ENCODE measurements around the gene TRIM41.

Gene TRIM41

DNA sequence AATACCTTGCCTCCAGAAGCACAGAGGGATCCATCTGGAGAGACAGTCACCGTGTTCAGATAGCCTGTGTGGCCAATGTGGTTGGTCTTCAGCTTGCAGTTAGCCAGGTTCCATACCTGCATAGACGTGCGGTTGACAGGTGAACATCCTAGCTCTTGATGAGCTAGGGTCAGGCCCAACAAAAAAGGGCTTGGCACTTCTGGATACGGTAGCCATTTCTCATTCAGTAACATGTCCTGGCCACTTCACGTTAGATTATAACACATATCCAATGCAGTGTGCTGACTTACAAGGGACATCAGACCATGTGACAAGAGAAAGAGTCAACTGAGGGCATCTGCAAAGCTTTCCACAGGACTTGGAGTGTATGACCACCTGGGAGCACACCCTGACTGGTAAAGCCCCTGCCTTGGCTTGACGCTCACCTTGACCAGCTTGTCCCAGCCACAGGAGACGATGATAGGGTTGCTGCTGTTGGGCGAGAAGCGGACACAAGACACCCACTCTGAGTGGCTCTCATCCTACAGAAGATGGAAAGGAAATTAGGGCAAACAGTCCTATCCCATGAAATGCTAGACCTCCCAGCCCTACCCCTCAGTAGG lies 16.1 kb downstream of the TRIM41 start:
- H3K9me3 Mint-ChIP-seq = peaks cover 2% of the 10 kb centered on the region
- DNase-seq = no peak
- no peaks in the 10 kb centered on the region for H3K27me3 Mint-ChIP-seq
- peak overlapping the region; percentile 69 for H3K4me3 Mint-ChIP-seq
- peak overlapping the region; percentile 100 for H3K27ac Mint-ChIP-seq
- peaks cover 96% of the 10 kb centered on the region for H3K36me3 Mint-ChIP-seq (ENCODE audit: low read depth)
- H3K4me1 Mint-ChIP-seq (ENCODE audit: low read depth) = peaks cover 44% of the 10 kb centered on the region

DNA sequence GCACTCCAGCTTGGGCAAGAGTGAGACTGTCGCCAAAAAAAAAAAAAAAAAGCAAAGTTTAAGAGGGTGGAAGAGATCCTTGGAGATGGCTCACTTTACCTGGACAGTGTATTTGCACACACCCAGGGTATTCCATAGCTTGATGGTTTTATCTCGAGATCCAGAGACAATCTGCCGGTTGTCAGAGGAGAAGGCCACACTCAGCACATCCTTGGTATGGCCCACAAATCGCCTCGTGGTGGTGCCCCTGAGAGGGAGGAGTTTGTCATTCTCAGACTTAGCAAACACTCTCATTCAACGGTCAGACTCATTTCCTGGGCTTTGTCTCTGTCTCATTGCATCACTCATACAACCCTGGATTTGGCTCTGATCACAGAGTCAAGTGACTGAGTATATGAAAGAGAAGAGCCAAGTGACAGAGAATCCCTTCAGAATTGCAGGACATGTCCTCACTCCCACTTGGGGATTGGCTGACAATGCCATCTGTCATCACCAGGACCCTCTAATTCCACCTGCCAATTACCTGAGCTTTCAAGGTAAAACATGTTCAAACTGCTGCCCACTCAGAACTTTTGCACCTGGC lies 18.4 kb downstream of the TRIM41 start:
- Mint-ChIP-seq H3K4me3 (peak overlapping the region; percentile 99), H3K27ac (peak overlapping the region; percentile 100), H3K4me1 (ENCODE audit: low read depth) (peaks cover 55% of the 10 kb centered on the region), H3K36me3 (ENCODE audit: low read depth) (peaks cover 84% of the 10 kb centered on the region), H3K9me3 (peaks cover 2% of the 10 kb centered on the region), H3K27me3 (no peaks in the 10 kb centered on the region)
- no peak for DNase-seq

DNA sequence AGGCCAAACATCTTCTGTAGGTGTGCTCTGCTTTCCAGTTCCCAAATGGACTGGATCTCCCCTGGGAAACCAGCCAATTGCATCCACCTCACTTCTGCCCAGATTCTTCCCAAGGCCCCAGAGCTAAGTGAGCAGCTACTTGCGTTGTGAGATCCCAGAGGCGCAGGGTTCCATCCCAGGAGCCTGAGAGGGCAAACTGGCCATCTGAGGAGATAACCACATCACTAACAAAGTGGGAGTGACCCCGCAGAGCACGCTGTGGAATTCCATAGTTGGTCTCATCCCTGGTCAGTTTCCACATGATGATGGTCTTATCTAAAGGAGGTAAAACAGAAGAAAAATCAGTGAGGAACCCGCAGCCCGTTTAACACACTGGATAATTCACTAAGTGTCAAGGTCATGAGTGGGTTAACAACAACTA lies 19.0 kb downstream of the TRIM41 start:
- H3K27me3 Mint-ChIP-seq = no peaks in the 10 kb centered on the region
- H3K9me3 Mint-ChIP-seq = peaks cover 2% of the 10 kb centered on the region
- DNase-seq = no peak
- peak overlapping the region; percentile 99 for H3K4me3 Mint-ChIP-seq
- peaks cover 81% of the 10 kb centered on the region for H3K36me3 Mint-ChIP-seq (ENCODE audit: low read depth)
- peak overlapping the region; percentile 100 for H3K27ac Mint-ChIP-seq
- peaks cover 55% of the 10 kb centered on the region for H3K4me1 Mint-ChIP-seq (ENCODE audit: low read depth)

DNA sequence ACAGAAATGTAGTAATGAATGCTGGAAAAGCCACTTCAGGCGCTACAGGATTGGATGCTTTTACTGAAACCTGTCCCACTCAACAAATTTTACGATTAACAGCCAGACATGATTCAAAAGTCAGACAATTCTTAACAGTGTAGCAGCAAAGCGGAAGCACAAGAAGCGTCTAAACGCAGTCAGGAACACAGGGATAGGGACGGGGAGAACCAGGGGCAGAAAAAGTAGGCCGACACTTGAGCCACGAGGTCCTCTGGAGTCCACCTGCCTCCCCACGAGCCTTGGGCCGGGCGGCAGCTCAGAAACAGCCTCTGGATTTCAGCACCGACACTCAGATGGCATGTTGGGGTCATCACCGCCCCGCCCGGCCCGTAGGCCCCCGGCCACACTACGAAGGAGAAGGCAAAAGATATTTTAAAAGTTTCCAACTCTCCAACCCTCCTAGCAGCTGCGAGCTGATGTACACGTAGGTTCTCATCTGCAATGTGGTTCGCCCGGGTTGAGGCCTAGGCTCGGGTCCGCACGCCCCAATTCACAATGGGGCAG lies 20.0 kb downstream of the TRIM41 start:
- Mint-ChIP-seq H3K4me3 (peak overlapping the region; percentile 99), H3K27me3 (no peaks in the 10 kb centered on the region), H3K9me3 (peaks cover 2% of the 10 kb centered on the region), H3K4me1 (ENCODE audit: low read depth) (peaks cover 53% of the 10 kb centered on the region), H3K36me3 (ENCODE audit: low read depth) (peaks cover 81% of the 10 kb centered on the region), H3K27ac (peak overlapping the region; percentile 100)
- DNase-seq = no peak

DNA sequence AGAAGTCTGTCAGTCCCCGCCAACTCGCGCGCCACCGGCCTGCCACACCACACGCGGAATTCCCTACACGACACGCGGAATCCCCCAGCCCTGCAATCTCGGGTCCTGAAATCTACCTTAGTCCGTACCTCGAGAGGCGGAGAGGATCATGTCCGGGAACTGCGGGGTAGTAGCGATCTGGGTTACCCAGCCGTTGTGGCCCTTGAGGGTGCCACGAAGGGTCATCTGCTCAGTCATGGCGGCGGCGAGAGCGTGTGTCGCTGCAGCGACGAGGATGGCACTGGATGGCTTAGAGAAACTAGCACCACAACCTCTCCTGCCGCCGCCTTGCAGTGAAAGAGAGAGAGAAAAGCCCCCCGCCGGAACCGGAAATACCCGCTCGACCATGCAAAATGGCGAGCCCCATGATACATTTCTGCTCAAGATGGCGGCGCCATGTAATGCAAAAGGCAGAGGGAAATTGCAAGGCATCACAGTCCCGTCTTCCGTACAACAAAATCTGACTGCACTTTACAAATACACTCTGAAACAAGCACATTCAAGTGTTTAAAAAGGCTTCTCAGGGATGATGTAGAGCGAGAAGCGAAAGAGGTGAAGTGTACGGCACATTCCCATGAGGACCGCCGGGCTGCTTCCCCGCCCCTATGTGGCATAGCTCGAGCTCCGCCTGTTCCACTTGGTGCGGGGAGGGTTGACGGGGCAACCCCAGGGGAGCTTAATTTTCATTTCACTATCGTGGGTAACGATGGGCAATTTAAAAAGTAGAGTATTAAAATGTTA lies 20.7 kb downstream of the TRIM41 start, which contains the start of gene RACK1:
RACK1 (minus strand) TSS at position 343 of the 780 bp plus-strand sequence; CDS start at position 237, 106 bp downstream.
- Mint-ChIP-seq H3K4me1 (ENCODE audit: low read depth) (peaks cover 55% of the 10 kb centered on the region), H3K27ac (peak within 1 kb of the TSS; percentile 100), H3K4me3 (peak within 1 kb of the TSS; percentile 99), H3K9me3 (peaks cover 2% of the 10 kb centered on the region), H3K27me3 (no peaks in the 10 kb centered on the region), H3K36me3 (ENCODE audit: low read depth) (peaks cover 80% of the 10 kb centered on the region)
- DNase-seq = peak; percentile 91

DNA sequence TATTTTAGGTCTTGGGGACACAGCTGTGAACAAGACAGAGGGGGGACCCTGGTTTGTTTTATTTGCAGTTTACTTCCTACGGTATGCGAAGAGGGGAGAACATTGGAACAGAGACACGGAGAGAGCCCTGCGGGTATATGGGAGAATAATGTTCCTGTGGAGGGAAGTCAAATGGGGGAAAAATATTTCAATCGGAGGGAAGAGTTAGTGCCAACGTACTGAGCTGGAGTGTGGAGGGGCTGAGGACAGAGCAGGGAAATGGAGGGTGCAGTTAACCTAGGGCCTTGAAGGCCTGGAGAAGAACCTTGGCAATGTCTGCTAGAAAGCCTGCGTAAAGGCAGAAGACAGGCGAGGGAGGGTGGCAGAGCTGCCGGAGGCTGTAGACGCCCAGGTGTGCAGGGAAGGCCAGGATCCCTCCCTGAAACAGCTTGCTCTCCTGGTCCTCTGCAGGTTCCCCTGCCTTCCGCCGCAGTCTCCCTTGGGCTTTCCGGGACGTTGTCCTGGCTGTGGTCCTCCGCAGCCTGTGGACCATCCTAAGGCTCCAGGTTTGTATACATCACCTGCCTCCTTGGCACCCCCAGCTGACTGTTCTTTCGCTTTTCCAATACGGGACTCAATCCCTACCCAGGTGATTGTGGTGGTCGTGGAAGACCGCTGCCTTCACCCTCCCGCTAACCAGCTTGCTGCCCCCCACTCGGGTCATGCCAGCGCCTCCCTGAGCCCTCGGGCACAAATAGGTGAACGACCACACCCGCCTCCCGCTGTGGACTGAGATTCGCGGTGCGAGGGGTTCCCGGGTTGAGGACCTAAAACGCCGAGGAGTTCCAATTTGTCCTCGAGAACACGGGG lies 22.6 kb downstream of the TRIM41 start:
- Mint-ChIP-seq H3K4me3 (peak overlapping the region; percentile 99), H3K9me3 (peaks cover 2% of the 10 kb centered on the region), H3K27me3 (no peaks in the 10 kb centered on the region), H3K27ac (peak overlapping the region; percentile 99), H3K36me3 (ENCODE audit: low read depth) (peaks cover 80% of the 10 kb centered on the region), H3K4me1 (ENCODE audit: low read depth) (peaks cover 61% of the 10 kb centered on the region)
- no peak for DNase-seq

DNA sequence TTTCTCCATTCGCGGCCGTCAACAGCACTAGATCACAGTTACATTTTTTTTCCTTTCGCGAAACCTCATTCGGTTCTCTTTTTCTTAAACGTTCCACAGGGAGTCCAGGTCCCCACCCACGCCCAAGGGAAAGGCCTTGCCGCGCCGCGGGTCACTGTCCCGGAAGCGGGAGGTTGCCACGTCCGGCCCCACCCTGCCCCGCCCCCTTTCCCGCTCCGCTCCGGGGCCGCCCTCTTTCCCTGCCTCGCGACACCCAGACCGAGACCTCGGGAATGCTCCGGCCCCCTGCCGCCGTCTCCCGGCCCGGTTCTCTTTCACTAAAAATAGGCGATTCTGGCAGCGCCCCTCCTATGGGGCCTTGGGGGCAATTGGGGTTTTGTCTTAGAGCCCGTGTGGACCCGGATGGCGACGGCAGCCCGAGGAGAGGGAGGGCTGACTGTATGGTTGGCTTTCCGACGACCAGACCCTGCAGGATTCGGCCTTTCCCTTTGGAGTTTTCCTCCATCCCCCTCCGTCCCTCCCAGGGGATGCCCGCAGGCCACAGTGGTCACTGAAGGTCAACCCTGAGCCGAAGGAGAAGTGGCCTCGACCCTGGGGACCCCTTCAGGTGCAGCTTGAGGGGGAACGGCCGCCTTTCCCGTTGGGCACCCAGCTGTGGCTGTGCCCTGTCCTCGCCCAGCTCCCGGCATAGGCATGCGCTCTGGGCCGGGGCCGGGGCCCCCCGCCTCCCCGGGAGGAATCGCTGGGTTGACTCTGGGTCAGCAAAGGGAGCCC lies 23.4 kb downstream of the TRIM41 start:
- H3K4me1 Mint-ChIP-seq (ENCODE audit: low read depth) = peaks cover 63% of the 10 kb centered on the region
- peaks cover 78% of the 10 kb centered on the region for H3K36me3 Mint-ChIP-seq (ENCODE audit: low read depth)
- no peaks in the 10 kb centered on the region for H3K27me3 Mint-ChIP-seq
- H3K9me3 Mint-ChIP-seq = peaks cover under 1% of the 10 kb centered on the region
- DNase-seq = peak; percentile 87
- peak overlapping the region; percentile 99 for H3K4me3 Mint-ChIP-seq
- peak overlapping the region; percentile 99 for H3K27ac Mint-ChIP-seq

DNA sequence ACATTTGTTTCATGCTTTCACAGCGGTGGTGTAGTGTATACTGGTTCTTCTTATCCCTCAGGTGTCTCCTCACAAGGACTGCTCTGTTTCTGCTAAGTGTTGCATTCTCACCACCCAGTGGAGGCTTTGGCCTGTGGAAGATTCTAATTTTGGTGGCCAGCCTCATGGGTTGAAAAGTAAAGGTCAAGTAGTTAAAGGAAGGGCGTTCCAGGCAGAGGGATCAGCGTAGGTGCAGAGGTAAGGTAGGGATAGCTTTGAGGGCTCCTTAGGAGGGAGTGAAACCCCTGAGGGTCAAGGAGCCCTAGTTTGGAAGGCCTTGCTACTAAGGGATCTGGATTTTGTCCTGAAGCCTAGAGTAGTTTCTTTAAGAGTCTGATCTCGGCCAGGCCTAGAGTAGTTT lies 25.2 kb downstream of the TRIM41 start:
- H3K27ac Mint-ChIP-seq = peak overlapping the region; percentile 99
- no peaks in the 10 kb centered on the region for H3K27me3 Mint-ChIP-seq
- peak overlapping the region; percentile 99 for H3K4me3 Mint-ChIP-seq
- DNase-seq = no peak
- H3K36me3 Mint-ChIP-seq (ENCODE audit: low read depth) = peaks cover 76% of the 10 kb centered on the region
- no peaks in the 10 kb centered on the region for H3K9me3 Mint-ChIP-seq
- peaks cover 63% of the 10 kb centered on the region for H3K4me1 Mint-ChIP-seq (ENCODE audit: low read depth)

DNA sequence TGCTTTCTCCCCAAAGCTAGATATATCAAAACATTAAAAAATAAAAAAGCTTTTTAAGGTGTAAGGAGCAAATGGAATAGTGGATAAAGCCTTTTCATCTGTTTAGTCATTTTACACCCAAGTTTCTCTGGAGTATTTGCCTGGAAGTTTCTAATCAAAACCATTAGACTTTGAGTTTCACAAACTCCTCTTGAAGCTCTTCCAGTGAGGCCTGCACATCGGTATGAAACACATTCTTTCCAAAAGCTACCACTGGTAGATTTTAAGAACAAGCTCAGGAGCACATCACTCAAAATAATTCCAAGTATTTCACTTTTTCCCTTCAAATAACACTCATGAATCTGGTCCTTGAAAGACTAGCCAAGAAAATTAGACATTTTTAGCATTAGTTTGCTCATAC lies 32.2 kb downstream of the TRIM41 start:
- H3K4me3 Mint-ChIP-seq = peak overlapping the region; percentile 15
- H3K27ac Mint-ChIP-seq = peak overlapping the region; percentile 30
- H3K27me3 Mint-ChIP-seq = no peaks in the 10 kb centered on the region
- DNase-seq = no peak
- peaks cover 82% of the 10 kb centered on the region for H3K36me3 Mint-ChIP-seq (ENCODE audit: low read depth)
- no peaks in the 10 kb centered on the region for H3K9me3 Mint-ChIP-seq
- H3K4me1 Mint-ChIP-seq (ENCODE audit: low read depth) = peaks cover 72% of the 10 kb centered on the region

DNA sequence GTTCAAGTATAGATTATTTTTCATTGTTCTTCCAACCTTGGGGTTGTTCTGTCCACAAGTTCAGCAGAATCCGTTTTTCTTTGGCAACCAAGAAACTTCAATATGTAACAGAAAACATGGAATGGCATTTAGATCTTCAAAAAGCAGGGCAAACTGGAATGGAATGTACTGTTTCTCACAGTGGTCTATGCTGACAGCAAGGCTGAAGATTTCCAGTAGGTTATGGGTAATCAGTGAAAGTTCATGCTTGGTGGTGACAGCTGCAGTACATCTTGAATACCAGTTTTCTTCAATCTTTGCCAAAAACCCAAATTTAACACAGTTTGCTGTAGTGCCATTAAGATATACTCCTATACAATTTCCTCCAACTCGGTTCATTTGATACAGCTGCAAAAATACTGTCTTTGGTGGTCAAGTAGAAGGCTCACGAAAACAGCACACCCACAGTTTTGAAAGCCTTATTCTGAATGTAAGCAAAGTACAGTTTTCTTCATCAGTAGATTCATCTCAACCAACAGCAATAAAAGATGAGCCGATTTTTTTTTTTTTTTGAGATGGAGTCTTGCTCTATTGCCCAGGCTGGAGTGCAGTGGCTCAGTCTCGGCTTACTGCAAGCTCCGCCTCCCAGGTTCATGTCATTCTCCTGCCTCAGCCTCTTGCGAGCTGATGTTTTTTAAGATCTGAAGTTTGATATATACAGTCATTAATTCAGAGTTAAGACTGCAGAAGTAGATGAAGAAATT lies 32.9 kb downstream of the TRIM41 start:
- Mint-ChIP-seq H3K27me3 (no peaks in the 10 kb centered on the region), H3K4me3 (no peak overlapping the region), H3K4me1 (ENCODE audit: low read depth) (peaks cover 67% of the 10 kb centered on the region), H3K9me3 (no peaks in the 10 kb centered on the region), H3K27ac (peak overlapping the region; percentile 74), H3K36me3 (ENCODE audit: low read depth) (peaks cover 84% of the 10 kb centered on the region)
- no peak for DNase-seq

DNA sequence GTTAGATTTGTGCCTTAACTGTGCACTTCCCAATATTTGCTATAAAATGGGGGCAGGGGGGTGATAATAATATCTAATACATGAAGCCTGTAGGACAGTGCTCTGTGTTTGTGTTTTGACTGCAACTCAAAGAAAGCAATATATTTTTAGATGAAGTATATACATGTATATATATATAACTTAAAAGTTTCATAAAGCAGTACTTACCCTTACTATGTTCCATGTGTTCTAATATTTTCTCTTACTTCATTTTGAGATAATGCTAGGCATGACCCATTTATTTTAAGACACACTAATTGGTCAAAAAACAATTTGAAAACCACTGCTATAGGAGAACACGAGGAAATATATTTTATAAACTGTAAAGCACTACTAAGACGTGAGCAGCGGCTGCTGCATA lies 35.5 kb downstream of the TRIM41 start:
- H3K9me3 Mint-ChIP-seq = no peaks in the 10 kb centered on the region

DNA sequence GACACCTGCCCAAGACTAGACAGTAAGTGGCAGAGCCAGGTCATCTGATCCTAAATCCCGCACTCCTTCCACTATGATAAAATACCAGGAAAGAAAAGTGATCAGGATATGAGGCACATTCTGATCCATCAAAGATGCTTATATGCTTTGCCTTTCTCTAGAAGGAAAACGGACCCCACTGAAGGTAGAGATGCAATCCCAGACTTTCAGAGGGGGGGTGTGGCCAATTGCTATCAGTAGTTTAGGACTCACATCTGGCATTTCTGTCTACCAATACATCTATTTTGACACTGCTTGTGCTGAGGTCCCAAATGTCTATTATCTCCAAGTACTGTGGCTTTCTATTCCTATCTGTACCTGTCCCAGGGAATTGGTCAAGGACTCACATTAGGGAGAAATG lies 36.2 kb downstream of the TRIM41 start:
- Mint-ChIP-seq H3K36me3 (ENCODE audit: low read depth) (peaks cover 75% of the 10 kb centered on the region), H3K9me3 (no peaks in the 10 kb centered on the region), H3K4me3 (peak overlapping the region; percentile 93), H3K4me1 (ENCODE audit: low read depth) (peaks cover 60% of the 10 kb centered on the region), H3K27me3 (no peaks in the 10 kb centered on the region), H3K27ac (peak overlapping the region; percentile 92)
- no peak for DNase-seq

More for the DNA sequence above, 35.5 kb downstream of the TRIM41 start:
- H3K4me1 Mint-ChIP-seq (ENCODE audit: low read depth) = peaks cover 59% of the 10 kb centered on the region
- H3K4me3 Mint-ChIP-seq = peak overlapping the region; percentile 93
- peaks cover 74% of the 10 kb centered on the region for H3K36me3 Mint-ChIP-seq (ENCODE audit: low read depth)
- no peak for DNase-seq
- no peaks in the 10 kb centered on the region for H3K27me3 Mint-ChIP-seq
- peak overlapping the region; percentile 7 for H3K27ac Mint-ChIP-seq
